GM19193 (cell line): Measurements from ENCODE around the gene UNCX.

Source experiments
- POLR2A ChIP-seq: IDR thresholded peaks from 4 replicates; pipeline ENCODE4 v1.6.1; 2011; ENCODE audit not compliant: insufficient read depth, insufficient read length; ENCODE audit errors: extremely low read depth

UNCX gene

GRCh38 chr7:1232623-1233332, at the start of gene UNCX:
TSS of gene UNCX (plus strand) at chr7:1232872. CDS start at chr7:1233018, 146 bp downstream.
- no peak for TF ChIP-seq POLR2A

GRCh38 chr7:1187127-1187526, 45.5 kb upstream of the UNCX start:
- TF ChIP-seq POLR2A: no peak

GRCh38 chr7:1188720-1189294, 43.9 kb upstream of the UNCX start:
- no peak for TF ChIP-seq POLR2A

GRCh38 chr7:1189986-1190772, 42.5 kb upstream of the UNCX start:
- TF ChIP-seq POLR2A: no peak

- no peak for TF ChIP-seq POLR2A
Observed at GRCh38 chr7:1192171-1192676, 40.4 kb upstream of the UNCX start.

GRCh38 chr7:1193593-1194424, 38.9 kb upstream of the UNCX start:
- no peak for TF ChIP-seq POLR2A

GRCh38 chr7:1196950-1197349, 35.7 kb upstream of the UNCX start:
- TF ChIP-seq POLR2A: no peak

GRCh38 chr7:1197997-1198625, 34.6 kb upstream of the UNCX start:
- no peak for TF ChIP-seq POLR2A

- TF ChIP-seq POLR2A: no peak
Observed at GRCh38 chr7:1200045-1200444, 32.6 kb upstream of the UNCX start.

- no peak for TF ChIP-seq POLR2A
Observed at GRCh38 chr7:1201916-1202315, 30.8 kb upstream of the UNCX start.

GRCh38 chr7:1204460-1205140, 28.1 kb upstream of the UNCX start:
- no peak for TF ChIP-seq POLR2A

- no peak for TF ChIP-seq POLR2A
Observed at GRCh38 chr7:1209097-1209496, 23.6 kb upstream of the UNCX start.

GRCh38 chr7:1210321-1210978, 22.2 kb upstream of the UNCX start:
- TF ChIP-seq POLR2A: no peak
